Measurements from ENCODE around the gene RUVBL1.

RUVBL1 gene

DNA sequence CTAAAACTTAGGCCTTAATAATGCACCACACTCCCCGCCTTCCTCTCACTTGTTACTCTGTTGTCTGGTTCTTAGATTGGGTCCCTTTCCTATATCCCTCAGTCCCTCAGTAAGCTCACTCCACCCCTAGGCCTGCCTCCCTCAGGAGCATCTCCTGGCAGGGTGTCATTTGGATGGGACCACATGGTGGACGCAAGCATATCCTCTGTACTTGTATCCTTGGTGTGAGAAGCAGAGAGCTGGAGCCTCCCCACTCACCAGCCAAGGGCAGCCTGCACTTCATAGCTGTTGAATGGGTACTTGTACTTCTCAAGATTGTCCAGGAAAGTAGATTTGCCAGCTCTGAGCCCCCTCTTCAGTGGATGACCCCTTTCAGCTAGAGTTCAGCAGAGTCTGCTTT lies 59.7 kb downstream of the RUVBL1 start:
- DNase-seq = no peak

GRCh38 chr3:128062033-128062745 lies 61.4 kb downstream of the RUVBL1 start:
- no peak for DNase-seq

- no peak for DNase-seq
These were observed 62.9 kb downstream of the RUVBL1 start for GRCh38 chr3:128060473-128061381.

GRCh38 chr3:128056258-128056657 lies 67.4 kb downstream of the RUVBL1 start:
- DNase-seq = no peak

- DNase-seq = no peak
These were observed 69.2 kb downstream of the RUVBL1 start for GRCh38 chr3:128054367-128054766.

GRCh38 chr3:128053614-128054013 lies 70.0 kb downstream of the RUVBL1 start:
- DNase-seq = no peak

DNA sequence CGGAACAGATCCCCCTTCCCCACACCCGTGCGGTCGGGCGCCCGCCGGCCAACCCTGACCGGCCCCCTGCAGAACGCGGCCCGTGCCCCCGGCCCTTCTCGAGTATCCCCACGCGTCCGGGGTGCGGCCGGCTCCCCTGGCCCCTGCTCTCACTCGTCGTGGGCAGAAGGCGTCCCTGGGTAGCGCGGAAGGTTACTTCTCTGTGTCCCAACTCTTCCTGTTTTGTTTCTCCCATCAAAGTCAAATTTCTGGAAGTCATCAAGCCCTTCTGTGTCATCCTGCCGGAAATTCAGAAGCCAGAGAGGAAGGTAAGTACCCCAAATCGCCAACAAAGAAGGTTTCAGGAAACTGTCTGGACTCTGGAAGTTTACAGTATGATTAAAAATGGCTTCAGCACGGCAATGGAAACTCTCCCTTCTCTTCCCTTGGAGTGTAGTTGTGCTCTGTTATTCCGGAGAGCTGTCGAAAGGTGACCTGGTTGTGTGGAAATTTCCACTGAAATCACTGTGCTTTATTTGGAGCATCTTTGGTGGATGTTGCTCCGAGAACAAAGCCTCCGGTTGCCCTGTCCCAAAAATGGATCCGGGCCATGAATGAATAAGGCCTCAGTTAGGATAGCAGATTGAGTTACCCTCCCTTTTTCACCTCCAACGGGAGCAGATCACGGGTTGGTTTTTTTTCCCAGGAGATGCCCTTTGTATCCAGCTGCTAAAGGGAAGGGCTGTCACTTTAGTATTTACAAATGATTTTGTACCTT lies 70.8 kb downstream of the RUVBL1 start:
- peak; percentile 19 to 52 for DNase-seq

DNA sequence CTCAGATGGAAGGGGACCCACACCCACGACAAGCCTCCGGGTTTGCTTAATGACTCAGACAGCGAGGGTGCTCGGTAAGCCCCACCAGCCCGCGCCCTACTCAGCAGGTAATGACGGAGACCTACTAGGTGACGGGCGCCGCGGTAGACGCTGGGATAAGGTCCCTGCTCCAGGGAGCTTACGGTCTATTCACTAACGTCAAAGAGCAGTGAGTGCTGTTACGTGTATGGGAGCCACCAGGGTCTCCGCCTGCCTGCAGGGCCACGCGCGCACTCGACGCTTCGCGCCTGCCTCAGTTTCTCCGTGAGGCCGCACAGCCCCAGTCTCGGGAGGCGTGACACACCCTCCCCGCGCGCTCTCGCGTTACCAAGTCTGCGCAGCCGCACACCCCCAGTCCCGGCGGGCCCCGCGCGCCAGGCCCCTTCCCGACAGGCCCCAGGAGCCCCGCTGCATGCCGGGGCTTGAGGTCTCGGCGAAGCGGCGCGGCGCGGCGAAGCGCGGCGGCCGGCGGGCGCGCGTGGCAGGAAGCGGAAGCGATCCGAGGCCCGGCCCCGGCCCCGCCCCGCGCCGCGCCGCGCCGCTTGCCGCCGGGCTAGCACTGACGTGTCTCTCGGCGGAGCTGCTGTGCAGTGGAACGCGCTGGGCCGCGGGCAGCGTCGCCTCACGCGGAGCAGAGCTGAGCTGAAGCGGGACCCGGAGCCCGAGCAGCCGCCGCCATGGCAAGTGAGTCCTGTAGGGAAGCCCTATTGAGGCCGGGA lies 71.6 kb downstream of the RUVBL1 start, which contains the start of gene SEC61A1:
TSS of gene SEC61A1 (plus strand) at position 601 of the 758 bp plus-strand sequence. CDS start at position 717, 116 bp downstream.
- peak; percentile 98 for DNase-seq

DNA sequence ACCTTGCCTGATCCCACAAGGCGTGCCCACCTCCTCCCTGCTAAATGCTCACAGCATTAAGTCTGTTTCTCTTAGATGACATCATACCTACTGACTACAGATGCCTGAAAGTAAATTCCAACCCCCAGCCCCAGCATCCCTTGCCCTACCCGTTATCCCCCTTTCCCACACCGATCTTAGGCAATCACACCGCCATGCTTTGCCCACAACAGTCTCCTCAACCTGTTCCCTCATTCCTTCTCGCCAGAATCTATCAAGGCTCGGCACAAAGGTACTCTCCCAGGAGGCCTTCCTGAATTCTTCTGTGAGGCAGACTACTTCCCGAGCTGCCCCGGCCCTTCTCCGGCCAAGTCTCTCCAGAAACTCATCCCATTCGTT lies 72.2 kb downstream of the RUVBL1 start:
- no peak for DNase-seq

DNA sequence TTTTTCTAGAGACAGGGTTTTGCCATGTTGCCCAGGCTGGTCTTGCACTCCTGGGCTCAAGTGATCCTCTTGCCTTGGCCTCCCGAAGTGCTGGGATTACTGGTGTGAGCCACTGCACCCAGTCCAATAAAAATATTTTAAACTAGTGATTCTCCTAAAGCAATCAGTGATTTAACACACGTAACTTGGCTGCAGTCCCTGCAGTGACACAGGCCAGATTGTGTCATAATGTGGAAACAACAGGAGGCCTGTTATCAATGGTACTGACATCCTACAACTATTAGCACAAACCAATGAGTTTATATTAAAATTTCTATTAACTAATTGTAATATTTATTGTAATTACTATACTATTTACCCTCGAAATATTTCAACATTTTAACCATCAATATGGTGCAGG lies 73.0 kb downstream of the RUVBL1 start:
- DNase-seq = no peak

- DNase-seq = no peak
These were observed 82.3 kb downstream of the RUVBL1 start for GRCh38 chr3:128041344-128041743.

DNA sequence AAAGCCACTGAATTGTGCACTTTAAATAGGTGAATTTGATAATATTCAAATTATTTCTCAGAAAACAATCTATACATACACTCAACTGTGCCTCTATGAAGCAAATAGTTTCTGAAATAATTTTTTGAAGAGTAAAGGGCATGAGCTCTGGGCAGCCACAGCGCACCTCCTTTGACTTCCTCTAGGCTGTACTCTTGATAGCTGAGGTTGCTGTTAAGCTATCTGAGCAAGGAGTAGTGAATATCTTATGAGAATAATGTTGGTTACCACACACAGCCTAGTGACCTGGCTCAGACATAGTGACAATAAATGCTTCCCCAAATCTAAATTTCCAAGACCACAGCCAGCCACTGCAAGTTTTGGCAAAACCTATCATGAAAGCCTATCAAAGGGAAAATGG lies 83.0 kb downstream of the RUVBL1 start:
- no peak for DNase-seq

DNA sequence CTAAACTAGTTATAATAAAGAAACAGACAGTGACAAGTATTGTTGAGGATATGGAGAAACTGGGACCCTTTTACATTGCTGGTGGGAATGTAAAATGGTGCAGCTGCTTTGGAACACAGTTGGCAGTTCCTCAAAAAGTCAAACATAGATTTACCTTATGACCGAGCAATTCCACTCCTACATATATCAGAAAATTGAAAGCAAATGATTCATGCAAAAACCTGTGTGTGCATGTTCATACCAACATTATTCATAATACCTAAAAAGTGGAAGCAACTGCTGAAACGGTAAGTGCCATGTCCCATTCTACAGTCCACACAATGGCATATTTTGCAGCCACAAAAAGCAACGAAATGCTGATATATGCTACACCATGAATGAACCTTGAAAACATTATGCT lies 83.6 kb downstream of the RUVBL1 start:
- no peak for DNase-seq

GRCh38 chr3:128036119-128036518 lies 87.5 kb downstream of the RUVBL1 start:
- DNase-seq = no peak

DNA sequence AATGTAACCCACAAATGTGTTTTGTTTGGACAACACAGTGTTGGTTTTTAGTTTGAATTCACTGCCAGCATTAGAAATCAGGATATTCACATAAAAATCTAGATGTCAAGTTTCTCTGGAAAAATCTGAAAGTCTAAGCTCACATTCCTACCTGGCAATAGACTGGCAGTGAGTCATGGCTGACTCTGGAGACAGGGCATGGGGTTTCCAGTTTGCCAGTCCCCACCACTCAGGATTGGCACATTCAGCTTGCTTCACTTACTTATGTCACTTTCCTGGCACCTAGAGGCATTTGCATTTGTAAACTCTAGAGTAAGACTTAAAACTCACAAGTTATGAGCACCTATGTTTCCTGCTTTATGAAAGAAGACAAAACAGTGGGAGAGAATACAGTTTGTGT lies 90.5 kb downstream of the RUVBL1 start:
- no peak for DNase-seq

Data from NCI-H2081 (cell line).